Keratinocyte (primary cell): ENCODE measurements around the gene LRRC9. TPM values are rescaled to one million over a fixed set of nuclear protein-coding genes. Genes with fewer than 3 reads are reported as not detected.

Experiments used
- DNase-seq: peaks from one replicate; pipeline ENCODE4 v3.0.0-alpha.2; 2011; ENCODE audit warnings: low read depth, missing footprints, low spot score
- FAIRE-seq: peaks from 2 replicates; lab custom pipeline; 2011; peaks lifted over from hg19 to GRCh38; lab: Jason Lieb, UNC
- H2AFZ ChIP-seq: 2 replicates; pipeline ENCODE4 v1.6.0; 2012; ENCODE audit warnings: low read length, control low read depth, inconsistent platforms; ENCODE audit not compliant: control insufficient read depth
- H3K27ac ChIP-seq: 2 replicates; pipeline ENCODE4 v1.5.1; 2011; ENCODE audit warnings: low read length; ENCODE audit not compliant: control insufficient read depth, insufficient read depth
- H3K27me3 ChIP-seq: 3 replicates; pipeline ENCODE4 v1.6.0; 2011; ENCODE audit warnings: low read length; ENCODE audit not compliant: control insufficient read depth, insufficient read depth; ENCODE audit errors: extremely low read depth
- H3K36me3 ChIP-seq, 2 experiments: 2 replicates in 1 of 2; 3 replicates in 1 of 2; pipeline ENCODE4 v1.5.1; 2011; ENCODE audit warnings: low read length in 2 of 2, mild to moderate bottlenecking in 1 of 2; ENCODE audit not compliant: control insufficient read depth in 2 of 2, insufficient read depth in 2 of 2; ENCODE audit errors: extremely low read depth in 1 of 2
- H3K4me1 ChIP-seq: 3 replicates; pipeline ENCODE4 v1.5.1; 2011; ENCODE audit warnings: low read length; ENCODE audit not compliant: control insufficient read depth, insufficient read depth; ENCODE audit errors: extremely low read depth
- H3K4me2 ChIP-seq: 3 replicates; pipeline ENCODE4 v1.6.0; 2011; ENCODE audit warnings: low read depth, low read length; ENCODE audit not compliant: control insufficient read depth, insufficient read depth; ENCODE audit errors: extremely low read depth
- H3K4me3 ChIP-seq, 3 experiments: fragments of 200-600 bp in 1 of 3; sonication (generic) in 1 of 3; 2 replicates in 2 of 3; 3 replicates in 1 of 3; pipeline ENCODE4 v1.5.1; 2011 to 2016; ENCODE audit warnings: low read length in 3 of 3, mild to moderate bottlenecking in 3 of 3, control low read depth in 2 of 3, inconsistent platforms in 1 of 3, low read depth in 1 of 3, mixed read lengths in 1 of 3, mixed run types in 1 of 3, moderate library complexity in 1 of 3; ENCODE audit not compliant: control insufficient read depth in 2 of 3, insufficient read depth in 2 of 3; ENCODE audit errors: extremely low read depth in 1 of 3
- H3K79me2 ChIP-seq: 2 replicates; pipeline ENCODE4 v1.6.0; 2012; ENCODE audit warnings: low read length; ENCODE audit not compliant: control insufficient read depth, insufficient read depth
- H3K9ac ChIP-seq: 3 replicates; pipeline ENCODE4 v1.6.0; 2011; ENCODE audit warnings: low read length; ENCODE audit not compliant: control insufficient read depth, insufficient read depth; ENCODE audit errors: extremely low read depth
- H3K9me1 ChIP-seq: 3 replicates; pipeline ENCODE4 v1.6.0; 2011; ENCODE audit warnings: low read length; ENCODE audit not compliant: control insufficient read depth, insufficient read depth; ENCODE audit errors: extremely low read depth
- H3K9me3 ChIP-seq: 2 replicates; pipeline ENCODE4 v1.5.1; 2012; ENCODE audit warnings: low read depth, low read length; ENCODE audit not compliant: control insufficient read depth
- H4K20me1 ChIP-seq: 3 replicates; pipeline ENCODE4 v1.6.0; 2011; ENCODE audit warnings: low read length; ENCODE audit not compliant: control insufficient read depth, insufficient read depth; ENCODE audit errors: extremely low read depth
- CTCF ChIP-seq, 3 experiments: IDR thresholded peaks in 1 of 3; conservative IDR thresholded peaks in 1 of 3; optimal IDR thresholded peaks in 1 of 3; 2 replicates in 2 of 3; 3 replicates in 1 of 3; pipeline versions ENCODE3 to v1.5.1; 2011; ENCODE audit warnings: low read length in 3 of 3, mild to moderate bottlenecking in 3 of 3, moderate library complexity in 2 of 3, control low read depth in 1 of 3, inconsistent platforms in 1 of 3; ENCODE audit not compliant: insufficient read depth in 2 of 3; ENCODE audit errors: extremely low read depth in 1 of 3
- EZH2 ChIP-seq: IDR thresholded peaks from one replicate; pipeline ENCODE4 v1.6.1; 2012; ENCODE audit warnings: inconsistent platforms, mild to moderate bottlenecking, low read length, moderate library complexity
- dilution Hi-C: fragments of 300-500 bp; cut with MboI; formaldehyde crosslinking; loops from one replicate; pipeline ENCODE4 v1.7.0; 2020; ENCODE audit warnings: low sequenced_read_pairs; ENCODE audit not compliant: extremely low pct_ligation_motif_present
- polyA plus RNA-seq, 5 experiments: library from polyadenylated mRNA; depleted of rRNA in 3 of 5; stranded (reverse) in 3 of 5; stranded (forward) in 1 of 5; unstranded in 1 of 5; fragments of >200 nt; gene quantifications; 1 replicate in 1 of 5; 2 replicates in 3 of 5; 3 replicates in 1 of 5; pipeline versions ENCODE4 v1.2.1 to v1.2.3, GENCODE V29; 2011 to 2012; ENCODE audit warnings: missing spikeins in 2 of 5, low read depth in 1 of 5, low replicate concordance in 1 of 5

Gene LRRC9
- polyA plus RNA-seq, 1 donor (not counting 4 experiments of a cell fraction or from before 2014, with no cell fraction given) = not detected

- Histone ChIP-seq H4K20me1 (no peaks in the 10 kb centered on the region), H2AFZ (no peak overlapping the region), H3K79me2 (no peaks in the 10 kb centered on the region), H3K27ac (no peak overlapping the region), H3K4me3 (no peak overlapping the region), H3K9me1 (no peaks in the 10 kb centered on the region), H3K9me3 (no peaks in the 10 kb centered on the region), H3K36me3 (no peaks in the 10 kb centered on the region), H3K4me1 (no peaks in the 10 kb centered on the region), H3K27me3 (no peaks in the 10 kb centered on the region), H3K9ac (no peak overlapping the region), H3K4me2 (no peak overlapping the region)
- DNase-seq (no peak), FAIRE-seq (no peak)
- dilution Hi-C loops = no loop called here
- TF ChIP-seq CTCF (optimal IDR thresholded peaks at IDR 0.05 in 1 of 3, IDR thresholded peaks at IDR 0.05 in 1 of 3, conservative IDR thresholded peaks at IDR 0.05 in 1 of 3; ENCODE audit: extremely low read depth in 1 of 3, insufficient read depth in 2 of 3, low read length in 3 of 3) (no peak), EZH2 (no peak)
Observed at GRCh38 chr14:59997966-59998365, 78.0 kb downstream of the LRRC9 start.

GRCh38 chr14:59998564-59998963, 78.6 kb downstream of the LRRC9 start:
- FAIRE-seq = no peak

More at GRCh38 chr14:59998564-59998963, 78.6 kb downstream of the LRRC9 start:
- Histone ChIP-seq H3K4me1 (no peaks in the 10 kb centered on the region), H4K20me1 (no peaks in the 10 kb centered on the region), H3K27me3 (no peaks in the 10 kb centered on the region), H3K4me2 (no peak overlapping the region), H3K27ac (no peak overlapping the region), H3K9ac (no peak overlapping the region), H3K36me3 (no peaks in the 10 kb centered on the region), H3K79me2 (no peaks in the 10 kb centered on the region), H2AFZ (no peak overlapping the region), H3K9me3 (no peaks in the 10 kb centered on the region), H3K4me3 (no peak overlapping the region), H3K9me1 (no peaks in the 10 kb centered on the region)
- no peak for DNase-seq
- TF ChIP-seq CTCF (optimal IDR thresholded peaks at IDR 0.05 in 1 of 3, IDR thresholded peaks at IDR 0.05 in 1 of 3, conservative IDR thresholded peaks at IDR 0.05 in 1 of 3; ENCODE audit: extremely low read depth in 1 of 3, insufficient read depth in 2 of 3, low read length in 3 of 3) = no peak
- no peak for TF ChIP-seq EZH2
- dilution Hi-C loops = no loop called here
